K562 (cell line): Measurements from ENCODE around the gene DOCK6. TPM values are rescaled to one million over a fixed set of nuclear protein-coding genes. Genes with fewer than 3 reads are reported as not detected.

ENCODE experiments used
- ARID1B ChIP-seq: fragments of 450-650 bp; IDR thresholded peaks from 2 replicates; pipeline ENCODE4 v1.6.1; 2016; ENCODE audit warnings: antibody characterized with exemption, mild to moderate bottlenecking, inconsistent platforms
- ELF2 ChIP-seq: fragments of 250-450 bp; sonication (Bioruptor Pico); IDR thresholded peaks from 2 replicates; pipeline ENCODE4 v1.5.0; 2021; ENCODE audit warnings: mild to moderate bottlenecking
- GATAD2A ChIP-seq: fragments of 450-650 bp; IDR thresholded peaks from 2 replicates; pipeline ENCODE4 v1.6.1; 2017
- HNRNPK ChIP-seq: fragments of 200-400 bp; formaldehyde crosslinking; IDR thresholded peaks from one replicate; pipeline ENCODE4 v1.6.1; 2018; ENCODE audit warnings: mild to moderate bottlenecking, low read depth, low read length; ENCODE audit not compliant: poor library complexity, severe bottlenecking
- MEF2D ChIP-seq: conservative IDR thresholded peaks from 2 replicates; pipeline ENCODE4 v1.6.1; 2016; ENCODE audit warnings: low read depth, missing genetic modification characterization, missing compliant biosample characterization
- TSHZ1 ChIP-seq: fragments of 250-450 bp; sonication (Bioruptor Pico); IDR thresholded peaks from 2 replicates; pipeline ENCODE4 v1.4.0; 2020; ENCODE audit warnings: mild to moderate bottlenecking, moderate library complexity
- ZNF639 ChIP-seq, 2 experiments: fragments of 200-800 bp in 1 of 2; sonication (Bioruptor generic) in 1 of 2; sonication (generic) in 1 of 2; formaldehyde crosslinking in 1 of 2; IDR thresholded peaks in 1 of 2; conservative IDR thresholded peaks in 1 of 2; 2 replicates each; pipeline versions ENCODE4 v1.5.0 to v1.6.1; 2016 to 2020; ENCODE audit warnings: missing compliant biosample characterization in 1 of 2, missing genetic modification characterization in 1 of 2, missing genetic modification reagents in 1 of 2
- polyA plus RNA-seq, 8 experiments: library from polyadenylated mRNA; depleted of rRNA in 4 of 8; stranded (reverse) in 5 of 8; unstranded in 3 of 8; fragments of >200 nt; fragmentation: Nextera tagmentation in 2 of 8; fragmentation: Illumina TruSeq in 1 of 8; extraction: Ambion mirVana in 2 of 8; extraction: Trizol in 1 of 8; gene quantifications; 2 replicates each; pipeline versions ENCODE4 v1.2.1 to v1.2.3, GENCODE V29; 2011 to 2014; ENCODE audit warnings: inconsistent platforms in 1 of 8, missing spikeins in 1 of 8
- total RNA-seq, 7 experiments: library from RNA; depleted of rRNA in 6 of 7; stranded (reverse); fragments of >200 nt in 6 of 7; fragmentation: Illumina TruSeq in 2 of 7; extraction: Trizol in 2 of 7; gene quantifications; 2 replicates each; pipeline versions ENCODE4 v1.2.1 to v1.2.3, GENCODE V29; 2011 to 2021; ENCODE audit warnings: low replicate concordance in 1 of 7

Gene DOCK6
- total and polyA plus RNA-seq, 9 of the 15 experiments (the other 6 are each of a cell fraction or from before 2014, with no cell fraction given): 0.35 to 19.3 (median 3.8) TPM

GRCh38 chr19:11240008-11240444 lies 22.3 kb downstream of the DOCK6 start (continued):
- TF ChIP-seq TSHZ1: no peak
- TF ChIP-seq ELF2 (CRISPR knock-in tag): no peak
- no peak for TF ChIP-seq GATAD2A
- no peak for TF ChIP-seq MEF2D (tag)
- no peak for TF ChIP-seq HNRNPK
- no peak for TF ChIP-seq ARID1B
- no peak for TF ChIP-seq ZNF639 (CRISPR knock-in tag; conservative IDR thresholded peaks at IDR 0.05 in 1 of 2, IDR thresholded peaks at IDR 0.05 in 1 of 2)
